RWPE1 (cell line): Measurements from ENCODE around the gene BMAL1.

Source experiments
- CTCF ChIA-PET: fragments of 350-600 bp; sonication (Branson Sonifier 250); formaldehyde crosslinking; extraction: SDS; loops from one replicate; lab custom pipeline; 2021; lab: Yijun Ruan, JAX
- POLR2A ChIA-PET: fragments of 400-600 bp; formaldehyde crosslinking; extraction: SDS; loops from one replicate; lab custom pipeline; 2020; ENCODE audit warnings: antibody characterized with exemption; ENCODE audit not compliant: low non-redundant PET; lab: Yijun Ruan, JAX
- DNase-seq: peaks from one replicate; pipeline ENCODE4 v3.0.0; 2012; ENCODE audit warnings: low spot score
- H3K27ac ChIP-seq: fragments of 450-650 bp; 2 replicates; pipeline ENCODE4 v1.5.1; 2017
- TF ChIP-seq, protein P1 (sequence below): fragments of 450-650 bp; conservative IDR thresholded peaks from 2 replicates; pipeline ENCODE4 v1.5.1; 2017; ENCODE audit warnings: low read depth, mild to moderate bottlenecking

The BMAL1 gene

DNA sequence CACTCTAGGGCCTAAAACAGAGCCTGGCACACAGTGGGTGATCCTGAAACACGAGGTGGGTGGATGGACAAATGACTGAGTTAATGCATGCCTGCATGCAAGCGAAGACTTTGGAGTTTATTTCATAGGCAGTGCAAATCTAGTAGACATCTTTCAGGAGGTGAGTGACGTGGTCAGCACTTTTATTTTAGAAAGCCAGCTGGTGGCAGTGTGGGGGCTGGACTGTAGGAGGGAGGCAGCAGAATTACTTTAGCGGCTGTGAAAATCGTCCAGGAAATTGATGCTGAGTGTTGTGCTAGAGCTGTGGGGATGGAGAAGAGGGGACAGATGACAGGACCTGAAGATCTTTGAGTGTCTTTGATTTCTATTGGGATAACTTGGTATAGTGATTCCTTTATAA is 47.1 kb downstream of the BMAL1 start:
- no peak overlapping the region for H3K27ac ChIP-seq
- ChIA-PET CTCF (interaction anchor here (1.4 kb wide), 1 partner anchor 10 kb away, joined by 4 read pairs; no protein-coding TSS in a partner anchor), POLR2A (no interaction called here)
- TF ChIP-seq, protein P1, sequence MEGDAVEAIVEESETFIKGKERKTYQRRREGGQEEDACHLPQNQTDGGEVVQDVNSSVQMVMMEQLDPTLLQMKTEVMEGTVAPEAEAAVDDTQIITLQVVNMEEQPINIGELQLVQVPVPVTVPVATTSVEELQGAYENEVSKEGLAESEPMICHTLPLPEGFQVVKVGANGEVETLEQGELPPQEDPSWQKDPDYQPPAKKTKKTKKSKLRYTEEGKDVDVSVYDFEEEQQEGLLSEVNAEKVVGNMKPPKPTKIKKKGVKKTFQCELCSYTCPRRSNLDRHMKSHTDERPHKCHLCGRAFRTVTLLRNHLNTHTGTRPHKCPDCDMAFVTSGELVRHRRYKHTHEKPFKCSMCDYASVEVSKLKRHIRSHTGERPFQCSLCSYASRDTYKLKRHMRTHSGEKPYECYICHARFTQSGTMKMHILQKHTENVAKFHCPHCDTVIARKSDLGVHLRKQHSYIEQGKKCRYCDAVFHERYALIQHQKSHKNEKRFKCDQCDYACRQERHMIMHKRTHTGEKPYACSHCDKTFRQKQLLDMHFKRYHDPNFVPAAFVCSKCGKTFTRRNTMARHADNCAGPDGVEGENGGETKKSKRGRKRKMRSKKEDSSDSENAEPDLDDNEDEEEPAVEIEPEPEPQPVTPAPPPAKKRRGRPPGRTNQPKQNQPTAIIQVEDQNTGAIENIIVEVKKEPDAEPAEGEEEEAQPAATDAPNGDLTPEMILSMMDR: no peak
- DNase-seq: no peak

DNA sequence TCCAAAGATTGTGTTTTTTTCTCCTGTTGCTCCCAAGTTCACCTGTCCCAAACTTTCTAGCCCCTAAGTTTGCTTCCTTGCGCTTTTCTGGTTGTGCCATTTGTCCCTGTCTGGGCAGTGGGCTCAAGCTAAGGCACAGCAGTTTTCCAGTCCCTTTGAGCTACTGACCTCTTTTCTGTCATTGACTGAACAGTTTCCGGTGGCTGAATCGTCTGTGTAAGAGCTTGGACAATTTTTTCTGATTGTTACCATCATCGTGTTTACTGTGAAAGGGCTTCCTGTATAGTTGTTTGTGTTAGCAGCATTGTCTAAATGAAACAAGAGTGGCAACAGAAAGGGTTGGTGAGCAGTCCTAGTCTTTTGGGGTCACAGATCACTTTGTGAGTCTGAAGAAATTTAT is 49.8 kb downstream of the BMAL1 start:
- TF ChIP-seq, protein P1: no peak
- POLR2A ChIA-PET: no interaction called here
- no peak overlapping the region for H3K27ac ChIP-seq
- CTCF ChIA-PET: interaction anchor here (0.6 to 1.0 kb wide), 2 partner anchors 13 to 675 kb away, joined by 4 read pairs; no protein-coding TSS in a partner anchor
- DNase-seq: no peak

DNA sequence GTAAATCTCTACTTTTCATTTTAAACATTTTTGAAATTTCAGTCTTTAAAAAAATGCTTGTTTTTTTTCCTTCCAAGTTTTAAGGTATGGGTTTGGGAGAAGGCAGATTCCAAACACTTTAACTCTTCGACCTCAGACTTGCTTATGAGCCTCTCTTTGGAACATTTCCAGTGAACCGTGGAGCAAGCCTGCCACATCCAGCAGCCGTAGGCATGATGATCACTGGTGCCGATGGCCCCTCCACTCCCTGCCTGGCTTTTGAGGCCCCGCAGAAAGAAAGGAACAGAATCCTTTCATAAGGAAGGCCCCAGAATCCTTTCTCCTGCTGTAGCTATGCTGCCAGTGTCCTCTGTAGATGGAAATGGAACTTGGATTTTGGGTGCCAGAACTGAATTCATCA is 50.7 kb downstream of the BMAL1 start:
- no peak overlapping the region for H3K27ac ChIP-seq
- TF ChIP-seq, protein P1: no peak
- no peak for DNase-seq
- CTCF ChIA-PET: interaction anchor here (0.6 to 0.9 kb wide), 3 partner anchors 8 to 51 kb away, joined by 3 read pairs; no protein-coding TSS in a partner anchor
- POLR2A ChIA-PET: no interaction called here

DNA sequence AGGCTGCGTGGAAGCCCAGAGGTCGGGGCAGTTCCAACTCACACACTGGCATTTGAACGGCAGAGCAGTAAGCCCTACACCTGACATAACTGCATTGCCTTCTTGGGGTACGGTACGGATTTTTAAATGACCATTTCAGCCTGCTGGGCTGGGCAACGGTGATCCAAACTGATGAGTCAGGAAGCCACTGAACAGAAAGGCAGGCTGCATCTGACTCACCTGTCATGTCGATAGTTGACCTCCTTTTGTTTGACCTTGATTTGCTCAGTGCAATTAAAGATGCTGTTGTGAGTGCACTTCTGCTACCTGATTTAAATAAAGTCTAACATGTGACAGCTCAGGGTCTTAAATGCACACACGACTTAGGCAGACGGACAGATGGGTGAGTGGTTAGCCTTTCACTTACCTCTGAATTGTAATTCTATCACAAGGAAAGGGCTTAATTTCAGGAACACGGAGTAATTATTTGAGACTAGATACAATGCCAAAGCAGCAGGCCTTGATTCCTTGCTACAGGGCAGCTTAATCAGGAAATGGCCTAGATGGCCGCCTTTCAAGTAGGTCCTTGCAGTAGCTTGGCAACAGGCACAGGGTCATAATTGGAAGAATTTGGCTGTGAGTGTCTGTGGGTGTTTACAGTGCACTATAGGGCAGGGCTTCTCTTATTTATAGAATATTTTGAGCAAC is 52.2 kb downstream of the BMAL1 start:
- TF ChIP-seq, protein P1: no peak
- peak overlapping the region; percentile 48 for H3K27ac ChIP-seq
- CTCF ChIA-PET: no interaction called here
- POLR2A ChIA-PET: no interaction called here
- peak; percentile 54 for DNase-seq

DNA sequence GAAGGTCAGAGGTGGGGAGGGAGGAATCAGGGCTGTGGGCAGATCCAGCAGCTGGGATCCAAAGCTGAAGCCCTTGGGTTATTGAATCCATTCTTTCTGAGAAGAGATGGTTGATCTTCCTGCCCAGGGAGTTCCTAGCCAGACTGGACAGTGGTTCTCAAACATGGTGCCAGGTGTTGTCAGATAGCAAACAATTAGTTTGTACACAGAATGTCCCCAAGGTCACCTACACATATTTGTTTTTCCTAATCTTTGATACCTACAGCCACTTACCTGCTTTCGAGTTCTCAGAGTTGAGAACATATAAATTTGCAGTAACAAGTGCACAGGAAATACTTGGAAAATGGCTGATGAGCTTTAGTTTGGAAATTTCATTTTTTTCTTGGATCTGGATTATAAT is 54.5 kb downstream of the BMAL1 start:
- DNase-seq: no peak
- ChIA-PET CTCF (interaction anchor here (0.8 kb wide), 1 partner anchor 368 kb away, joined by 3 read pairs; no protein-coding TSS in a partner anchor), POLR2A (interaction anchor here (0.7 kb wide), 1 partner anchor 49 kb away, joined by 3 read pairs; no protein-coding TSS in a partner anchor)
- H3K27ac ChIP-seq: peak overlapping the region; percentile 59
- TF ChIP-seq, protein P1: no peak

DNA sequence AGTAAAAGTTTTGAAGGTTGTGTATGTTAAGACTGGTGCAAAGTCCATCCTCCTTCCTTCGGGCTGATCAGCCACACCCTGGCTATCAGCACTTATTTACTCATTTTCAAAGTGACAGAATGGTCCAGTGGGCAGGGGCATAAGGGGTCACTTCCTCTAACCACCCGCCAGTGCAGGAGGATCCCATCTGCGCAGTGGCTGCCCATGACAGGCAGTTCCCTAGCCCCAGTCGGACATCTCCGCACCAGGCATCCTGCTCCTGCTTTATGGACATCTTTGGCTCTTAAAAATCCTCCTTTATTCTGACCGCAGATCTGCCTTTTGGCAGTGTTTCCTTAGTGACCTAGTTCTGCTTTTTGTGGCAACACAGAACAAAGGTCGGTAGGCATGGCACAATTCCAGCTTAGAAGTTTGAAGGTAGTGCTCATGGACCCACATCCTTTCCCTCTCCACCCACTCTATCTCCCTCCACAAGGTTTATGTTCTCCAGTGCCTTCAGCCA is 55.9 kb downstream of the BMAL1 start:
- H3K27ac ChIP-seq: peak overlapping the region; percentile 74
- ChIA-PET CTCF (interaction anchor here (0.7 to 3.1 kb wide), 2 partner anchors 46 to 123 kb away, joined by 3 to 14 read pairs; no protein-coding TSS in a partner anchor), POLR2A (interaction anchor here (0.6 kb wide), 1 partner anchor 31 kb away, joined by 3 read pairs; no protein-coding TSS in a partner anchor)
- TF ChIP-seq, protein P1: no peak
- no peak for DNase-seq
